A673 (cell line): ENCODE results near the gene UST. TPM values are rescaled to one million over a fixed set of nuclear protein-coding genes. Genes with fewer than 3 reads are reported as not detected.

ENCODE experiments used
- BruUV-seq: library from RNA; stranded (reverse); fragments of 400-500 nt; replicated peaks from 2 replicates; lab custom pipeline; 2021; lab: Mats Ljungman, UMichigan
- CTCF ChIA-PET: fragments of 300-600 bp; sonication (Branson Sonifier 250); formaldehyde crosslinking; loops from one replicate; lab custom pipeline; 2022; ENCODE audit warnings: antibody characterized with exemption; lab: Charles Lee
- POLR2A ChIA-PET: fragments of 300-600 bp; sonication (Branson Sonifier 250); formaldehyde crosslinking; loops from one replicate; lab custom pipeline; 2022; ENCODE audit warnings: antibody characterized with exemption; ENCODE audit not compliant: low non-redundant PET; lab: Charles Lee
- DNase-seq: peaks from one replicate; pipeline ENCODE4 v3.0.0-alpha.2; 2015; ENCODE audit warnings: low spot score
- H3K27ac ChIP-seq: fragments of 200-600 bp; sonication (generic); 2 replicates; pipeline ENCODE4 v1.5.1; 2016; ENCODE audit warnings: mixed run types, low read depth, mild to moderate bottlenecking, mixed read lengths, antibody characterized with exemption, low read length; ENCODE audit not compliant: poor library complexity, severe bottlenecking
- H3K27me3 ChIP-seq: fragments of 200-600 bp; sonication (generic); replicated peaks from 2 replicates; pipeline ENCODE4 v1.6.1; 2017; ENCODE audit warnings: mixed run types, low read depth, mild to moderate bottlenecking, mixed read lengths, antibody characterized with exemption, low read length; ENCODE audit not compliant: insufficient read depth, poor library complexity
- H3K36me3 ChIP-seq: fragments of 200-600 bp; sonication (generic); 2 replicates; pipeline ENCODE4 v1.6.1; 2016; ENCODE audit warnings: mixed run types, mild to moderate bottlenecking, mixed read lengths, antibody characterized with exemption, low read length; ENCODE audit not compliant: insufficient read depth, poor library complexity, severe bottlenecking
- H3K4me1 ChIP-seq: fragments of 200-600 bp; sonication (generic); 2 replicates; pipeline ENCODE4 v1.6.1; 2017; ENCODE audit warnings: mixed run types, mild to moderate bottlenecking, mixed read lengths, antibody characterized with exemption, low read length; ENCODE audit not compliant: insufficient read depth, poor library complexity, severe bottlenecking
- H3K4me3 ChIP-seq: fragments of 200-600 bp; sonication (generic); 2 replicates; pipeline ENCODE4 v1.5.1; 2016; ENCODE audit warnings: low read depth, mixed run types, mild to moderate bottlenecking, mixed read lengths, low read length; ENCODE audit not compliant: poor library complexity, severe bottlenecking
- H3K9me3 ChIP-seq: fragments of 200-600 bp; sonication (generic); 2 replicates; pipeline ENCODE4 v1.6.1; 2016; ENCODE audit warnings: mixed run types, low read depth, mild to moderate bottlenecking, mixed read lengths, antibody characterized with exemption, low read length; ENCODE audit not compliant: poor library complexity, severe bottlenecking
- CTCF ChIP-seq: fragments of 300-800, 200-600 bp; sonication (generic); conservative IDR thresholded peaks from 2 replicates; pipeline ENCODE4 v1.5.1; 2017; ENCODE audit warnings: low read depth, mild to moderate bottlenecking, antibody characterized with exemption, low read length, moderate library complexity, mixed read lengths
- EZH2 ChIP-seq: fragments of 200-600 bp; sonication (generic); IDR thresholded peaks from 2 replicates; pipeline ENCODE4 v1.6.1; 2017; ENCODE audit warnings: borderline replicate concordance, low read depth, mild to moderate bottlenecking, mixed read lengths, antibody characterized with exemption, low read length; ENCODE audit not compliant: poor library complexity, severe bottlenecking
- intact Hi-C: fragments of 100-400 bp; cut with micrococcal nuclease; formaldehyde crosslinking; loops from one replicate; pipeline ENCODE4 v1.10.0; 2022; ENCODE audit not compliant: unreplicated experiment
- total RNA-seq: library from RNA; stranded (reverse); gene quantifications from 2 replicates; pipeline ENCODE4 v1.2.3, GENCODE V29; 2021

Gene UST
- total RNA-seq, 1 experiment from 2014 or later, result 1.5 TPM

GRCh38 chr6:148890096-148890495 lies 143.3 kb downstream of the UST start:
- no TSS peak for BruUV-seq
- H3K4me3 ChIP-seq, result no peak overlapping the region
- peaks cover 20% of the 10 kb centered on the region for H3K4me1 ChIP-seq
- ChIA-PET POLR2A (interaction anchor here (0.7 kb wide), 1 partner anchor 50 kb away, joined by 7 read pairs; no protein-coding TSS in a partner anchor), CTCF (no interaction called here)
- no peak for TF ChIP-seq CTCF
- TF ChIP-seq EZH2, result no peak
- H3K36me3 ChIP-seq, result no peaks in the 10 kb centered on the region
- no peaks in the 10 kb centered on the region for H3K27me3 ChIP-seq
- H3K9me3 ChIP-seq, result no peaks in the 10 kb centered on the region
- H3K27ac ChIP-seq, result no peak overlapping the region
- DNase-seq, result no peak
- intact Hi-C loops, result no loop called here

- ChIA-PET CTCF (no interaction called here), POLR2A (no interaction called here)
- no peaks in the 10 kb centered on the region for H3K9me3 ChIP-seq
- no peak overlapping the region for H3K4me3 ChIP-seq
- peaks cover 17% of the 10 kb centered on the region for H3K4me1 ChIP-seq
- no peak for TF ChIP-seq EZH2
- no peak for TF ChIP-seq CTCF
- DNase-seq, result no peak
- no peaks in the 10 kb centered on the region for H3K36me3 ChIP-seq
- H3K27ac ChIP-seq, result no peak overlapping the region
- intact Hi-C loops, result no loop called here
- no peaks in the 10 kb centered on the region for H3K27me3 ChIP-seq
- BruUV-seq, result no TSS peak
Measured at GRCh38 chr6:148890652-148891404, 144.0 kb downstream of the UST start.

- no peaks in the 10 kb centered on the region for H3K27me3 ChIP-seq
- no TSS peak for BruUV-seq
- H3K27ac ChIP-seq, result no peak overlapping the region
- POLR2A ChIA-PET, result no interaction called here
- TF ChIP-seq EZH2 (no peak), CTCF (no peak)
- intact Hi-C loops, result no loop called here
- H3K4me1 ChIP-seq, result peaks cover 13% of the 10 kb centered on the region
- CTCF ChIA-PET, result no interaction called here
- H3K36me3 ChIP-seq, result no peaks in the 10 kb centered on the region
- DNase-seq, result no peak
- H3K9me3 ChIP-seq, result no peaks in the 10 kb centered on the region
- no peak overlapping the region for H3K4me3 ChIP-seq
Measured at GRCh38 chr6:148891405-148891783, 144.6 kb downstream of the UST start.
